Measurements from ENCODE around the gene DNASE2B.
A peak's percentile ranks its signal among the peaks of the same experiment; 100 is the strongest.

DNASE2B gene

DNA sequence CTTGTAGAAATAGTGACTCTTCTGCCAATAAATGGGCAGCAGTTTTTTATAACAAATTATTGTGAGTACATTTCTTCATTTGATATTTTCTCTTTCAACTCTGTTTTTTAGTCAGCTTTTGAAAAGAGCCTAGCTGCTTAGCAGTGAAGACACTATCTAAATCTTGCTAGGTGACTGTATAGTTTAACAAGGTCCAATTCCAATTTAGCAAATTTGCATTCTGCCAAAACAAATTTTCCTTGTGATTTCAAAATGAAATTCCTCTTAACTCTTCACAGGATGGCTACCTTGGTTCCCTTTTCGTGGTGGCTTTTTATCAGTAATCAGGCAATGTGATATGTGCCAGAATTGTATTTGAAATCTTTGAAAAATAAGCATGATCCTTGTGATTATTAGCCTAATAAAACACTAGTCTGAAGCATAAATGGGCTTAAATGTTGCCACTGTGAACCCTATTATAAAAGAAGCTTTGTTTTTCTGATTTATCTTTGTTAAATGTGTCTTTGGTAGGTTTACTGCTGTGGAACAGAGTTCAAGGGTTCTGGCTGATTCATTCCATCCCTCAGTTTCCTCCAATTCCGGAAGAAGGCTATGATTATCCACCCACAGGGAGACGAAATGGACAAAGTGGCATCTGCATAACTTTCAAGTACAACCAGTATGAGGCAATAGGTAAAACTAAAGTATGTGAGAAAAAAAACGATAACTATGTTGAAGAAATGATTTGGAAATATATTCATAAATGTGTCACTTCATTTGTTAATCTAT lies 12.2 kb downstream of the DNASE2B start:
- no peak for DNase-seq
- intact Hi-C loops (cut with DNase I) = no loop called here

DNA sequence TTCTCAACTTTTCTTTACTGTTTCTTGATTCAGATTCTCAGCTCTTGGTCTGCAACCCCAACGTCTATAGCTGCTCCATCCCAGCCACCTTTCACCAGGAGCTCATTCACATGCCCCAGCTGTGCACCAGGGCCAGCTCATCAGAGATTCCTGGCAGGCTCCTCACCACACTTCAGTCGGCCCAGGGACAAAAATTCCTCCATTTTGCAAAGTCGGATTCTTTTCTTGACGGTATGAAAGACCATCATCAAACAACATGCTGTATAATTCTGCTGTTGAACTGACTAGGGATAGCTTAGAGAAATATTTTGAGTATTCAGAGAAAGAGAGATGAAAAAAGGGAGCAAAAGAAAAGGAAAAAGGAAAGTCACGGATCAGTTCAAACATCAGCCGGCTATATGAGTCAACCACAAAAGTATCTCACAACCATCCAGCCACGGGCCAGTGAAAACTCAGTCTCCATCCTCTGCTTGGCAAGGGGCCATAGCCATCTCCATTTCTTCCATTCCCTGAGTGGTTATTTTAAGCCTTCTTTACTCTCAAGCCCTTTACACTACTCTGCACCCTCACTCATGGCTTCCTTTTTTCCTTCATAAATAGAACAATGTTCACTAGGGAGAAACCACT lies 14.1 kb downstream of the DNASE2B start:
- no peak for DNase-seq
- intact Hi-C loops (cut with DNase I) = no loop called here

DNA sequence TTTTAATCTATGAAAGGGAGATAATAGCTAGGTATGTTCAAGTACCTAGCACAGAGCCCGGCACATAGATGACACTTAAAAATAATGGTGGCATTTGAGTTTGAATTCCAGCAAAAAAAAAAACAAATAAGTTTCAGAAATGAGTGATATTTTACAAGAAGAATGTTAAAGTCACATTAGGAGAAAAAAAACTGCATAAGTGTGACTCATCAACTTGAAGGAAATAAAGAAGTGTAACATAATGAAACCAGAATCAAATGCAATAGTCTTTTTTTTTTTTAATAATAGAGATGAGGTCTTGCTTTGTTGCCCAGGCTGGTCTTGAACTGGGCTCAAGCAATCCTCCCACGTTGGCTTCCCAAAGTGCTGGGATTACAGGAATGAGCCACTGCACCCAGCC lies 17.1 kb downstream of the DNASE2B start:
- intact Hi-C loops (cut with DNase I) = no loop called here

DNA sequence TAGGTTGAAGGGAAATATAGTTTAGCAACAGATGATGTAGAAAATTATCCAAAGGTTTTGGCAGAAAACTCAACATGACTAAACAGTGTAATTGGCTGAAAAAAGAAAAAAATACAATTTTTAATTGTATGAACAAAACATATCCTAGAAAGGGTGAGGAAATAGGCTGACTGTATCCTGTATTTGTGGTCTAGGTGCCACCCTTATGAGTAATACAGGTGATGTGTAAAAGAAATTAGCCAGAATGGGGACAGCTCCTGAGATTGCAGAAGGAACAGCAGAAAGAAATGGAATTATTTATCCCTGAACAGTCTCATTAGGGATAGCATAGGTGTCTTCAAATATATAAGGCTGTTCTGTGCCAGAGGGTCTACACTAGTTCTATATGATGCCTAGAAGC lies 24.6 kb downstream of the DNASE2B start:
- intact Hi-C loops (cut with DNase I) = no loop called here
- no peak for DNase-seq

More for the DNA sequence above, 17.1 kb downstream of the DNASE2B start:
- no peak for DNase-seq

DNA sequence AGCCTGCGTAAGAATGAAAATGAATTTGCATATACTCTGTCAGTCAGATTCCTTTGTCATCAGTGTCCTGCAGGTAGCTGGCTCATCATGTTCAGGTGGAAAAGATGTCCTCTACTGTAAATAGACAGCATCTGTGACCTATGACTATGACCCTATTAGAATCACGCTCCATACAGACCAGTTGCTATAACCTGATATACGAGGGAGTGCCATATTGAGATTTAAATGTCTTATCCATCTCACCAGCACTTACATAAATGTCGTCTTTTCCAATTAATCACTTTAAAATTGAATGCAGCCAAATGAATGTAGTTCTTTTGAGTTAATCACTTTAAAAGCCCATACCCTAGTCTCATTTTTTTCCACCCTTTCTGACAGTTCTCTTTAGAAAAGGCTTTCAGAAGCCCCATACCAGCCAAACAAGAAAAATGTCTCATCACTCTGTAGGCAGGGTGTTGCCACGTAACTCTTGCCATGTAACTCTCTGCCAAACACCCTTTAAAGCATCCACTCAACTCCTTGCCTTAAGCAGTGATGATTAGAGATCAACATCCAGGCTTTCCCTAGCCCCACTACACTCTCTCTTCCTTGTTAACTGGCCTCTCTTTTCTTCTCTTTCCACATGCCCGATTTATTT lies 26.3 kb downstream of the DNASE2B start:
- no peak for DNase-seq
- intact Hi-C loops (cut with DNase I) = no loop called here

DNA sequence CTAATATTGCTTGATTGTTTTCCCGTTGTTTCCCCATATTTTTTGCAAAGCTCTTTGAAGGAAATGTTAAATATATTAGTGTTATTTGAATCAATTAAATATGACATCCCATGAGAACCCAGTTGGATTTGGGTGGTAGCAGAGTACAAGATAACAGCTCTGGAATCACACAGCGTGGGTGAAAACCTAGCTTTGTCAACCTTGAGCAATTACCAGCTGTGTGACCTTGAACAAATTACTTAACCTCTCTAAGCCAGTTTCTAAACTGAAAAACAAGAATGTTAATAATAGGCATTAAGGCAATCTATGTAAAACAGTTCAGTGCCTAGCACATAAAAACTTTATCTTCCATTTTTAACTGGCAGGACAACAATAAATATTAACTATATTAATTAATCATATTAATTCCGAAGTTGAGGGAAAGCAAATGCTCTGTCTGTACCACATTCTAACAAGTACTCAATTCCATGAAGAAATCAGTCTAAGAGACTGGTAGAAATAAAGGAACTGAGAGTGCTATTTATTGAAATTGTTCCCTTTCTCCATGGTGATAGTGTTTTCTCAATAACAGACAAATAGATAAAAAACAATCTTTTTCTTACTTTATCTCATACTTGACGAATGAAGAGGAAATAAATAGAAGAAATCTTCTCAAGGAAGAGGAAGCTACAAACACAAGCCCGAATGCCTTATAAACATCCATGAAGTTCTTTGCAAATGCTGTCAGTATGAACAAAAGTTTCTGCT lies 27.0 kb downstream of the DNASE2B start:
- no peak for DNase-seq
- intact Hi-C loops (cut with DNase I) = no loop called here

DNA sequence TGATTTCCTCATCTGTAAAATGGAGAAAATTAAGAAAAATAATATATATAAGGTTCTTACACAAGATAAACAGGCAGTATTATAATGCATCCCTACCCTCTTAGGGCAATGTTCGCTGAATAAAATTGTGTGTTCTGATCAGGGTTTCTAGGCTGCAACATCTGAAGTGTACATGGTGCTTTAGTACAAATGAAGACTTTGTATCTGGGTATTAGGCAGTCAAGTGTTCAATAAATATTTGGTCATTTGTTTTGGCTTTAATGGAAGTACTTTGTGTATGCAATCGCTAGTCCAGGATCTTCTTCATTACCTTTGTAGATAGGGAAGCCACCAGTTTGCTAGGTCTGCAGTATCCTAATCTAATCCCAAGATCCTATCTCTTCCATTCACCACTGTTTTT lies 28.1 kb downstream of the DNASE2B start:
- intact Hi-C loops (cut with DNase I) = no loop called here
- DNase-seq = no peak

DNA sequence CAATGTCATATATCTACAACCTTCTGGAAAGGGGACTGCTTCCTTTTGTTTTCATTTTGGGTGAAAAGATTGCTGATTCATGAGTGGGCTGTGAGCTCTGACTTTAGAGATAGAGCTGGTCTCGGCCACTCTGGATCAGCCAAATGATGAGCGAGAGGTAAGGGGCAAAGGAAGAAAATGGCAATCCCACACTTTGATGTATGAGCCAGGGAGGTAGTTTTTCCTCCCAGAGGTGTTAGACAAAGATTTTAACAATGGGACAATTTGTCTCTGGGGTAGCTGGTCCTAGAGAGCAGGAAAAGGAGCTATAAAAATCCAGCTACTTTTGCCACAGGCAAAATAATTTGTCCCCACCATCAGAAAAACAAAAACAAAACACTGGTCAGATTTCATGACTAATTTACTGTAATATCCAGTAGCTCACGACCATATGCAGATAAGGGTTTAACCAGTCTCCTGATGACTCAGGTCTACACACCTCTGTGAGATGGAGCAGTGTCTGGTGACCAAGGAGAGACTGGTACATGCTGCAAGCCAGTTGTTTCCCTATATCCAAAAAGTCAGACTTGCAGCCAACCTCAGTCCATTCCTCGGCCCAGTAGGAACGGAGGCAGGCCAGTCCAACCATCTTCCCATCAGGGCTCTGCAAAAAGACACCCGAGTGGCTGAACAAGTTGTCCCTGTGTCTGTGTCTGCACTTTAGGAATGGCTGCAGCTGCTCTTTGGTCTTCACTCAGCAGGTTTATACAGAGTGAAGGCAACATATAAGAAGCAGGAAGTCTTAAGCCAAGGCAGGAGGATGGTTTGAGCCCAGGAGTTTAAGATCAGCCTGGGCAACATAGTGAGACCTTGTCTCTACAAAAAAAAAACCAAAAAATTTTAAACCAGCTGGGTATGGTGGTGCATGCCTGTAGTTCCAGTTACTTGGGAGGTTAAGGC lies 29.2 kb downstream of the DNASE2B start:
- no peak for DNase-seq
- intact Hi-C loops (cut with DNase I) = no loop called here

DNA sequence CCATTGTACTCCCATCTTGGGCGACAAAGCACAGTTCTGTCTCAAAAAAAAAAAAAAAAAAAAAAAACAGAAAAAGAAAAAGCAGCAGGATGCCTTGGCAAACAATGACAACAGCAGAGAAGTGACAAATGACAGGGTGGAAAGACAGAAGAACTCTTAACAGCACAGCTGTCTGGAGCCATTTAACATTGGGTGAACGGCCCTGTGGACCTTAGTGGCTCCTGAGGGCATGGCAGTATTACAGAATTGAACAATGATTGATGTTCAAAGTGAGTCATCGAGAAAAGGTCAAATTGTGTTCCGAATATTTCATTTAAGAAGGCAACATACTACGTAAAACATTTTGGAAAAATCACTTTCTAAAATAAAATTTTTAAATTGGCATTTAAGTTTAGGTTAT lies 30.0 kb downstream of the DNASE2B start:
- intact Hi-C loops (cut with DNase I) = no loop called here
- DNase-seq = no peak

DNA sequence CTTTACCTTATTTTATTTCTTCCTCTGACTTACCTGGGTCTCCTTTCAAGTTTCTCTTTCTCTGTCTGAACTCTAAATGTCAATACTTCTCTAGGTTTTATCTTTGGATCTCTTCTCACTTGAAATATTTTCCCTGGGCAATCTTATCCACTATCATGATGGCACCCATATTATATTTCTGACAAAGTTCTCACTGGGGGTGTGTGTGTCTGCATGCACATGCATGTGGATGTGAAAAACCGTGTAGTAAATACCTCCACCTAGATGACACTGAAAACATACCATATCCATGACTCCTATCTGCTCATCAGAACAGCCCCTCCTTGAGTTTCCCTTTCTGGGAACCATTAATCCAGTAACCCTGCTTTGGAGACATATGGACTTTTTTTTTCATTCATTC lies 30.9 kb downstream of the DNASE2B start:
- DNase-seq = no peak
- intact Hi-C loops (cut with DNase I) = no loop called here

DNA sequence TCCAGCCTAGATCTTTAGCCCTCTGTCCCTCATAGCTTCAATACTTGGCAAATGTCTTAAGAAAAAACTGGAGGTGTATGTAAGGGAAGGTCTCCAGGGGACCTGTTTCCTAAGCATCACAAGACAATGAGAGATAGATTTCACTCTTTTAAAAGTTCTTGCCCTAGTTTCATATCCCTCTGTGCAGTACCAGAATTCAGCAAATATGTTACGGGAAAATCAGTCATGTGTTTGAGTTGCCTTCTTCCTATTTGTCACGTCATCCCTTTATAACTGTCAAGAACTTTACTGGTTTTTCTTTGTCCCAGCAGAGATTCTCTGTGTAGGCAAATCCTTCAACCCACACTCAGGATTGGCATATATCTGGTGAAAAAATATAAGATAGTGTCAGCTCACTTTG lies 32.3 kb downstream of the DNASE2B start:
- intact Hi-C loops (cut with DNase I) = loop anchor here (10.0 kb wide), 1 partner anchor 496 kb away; no protein-coding TSS in a partner anchor
- no peak for DNase-seq

DNA sequence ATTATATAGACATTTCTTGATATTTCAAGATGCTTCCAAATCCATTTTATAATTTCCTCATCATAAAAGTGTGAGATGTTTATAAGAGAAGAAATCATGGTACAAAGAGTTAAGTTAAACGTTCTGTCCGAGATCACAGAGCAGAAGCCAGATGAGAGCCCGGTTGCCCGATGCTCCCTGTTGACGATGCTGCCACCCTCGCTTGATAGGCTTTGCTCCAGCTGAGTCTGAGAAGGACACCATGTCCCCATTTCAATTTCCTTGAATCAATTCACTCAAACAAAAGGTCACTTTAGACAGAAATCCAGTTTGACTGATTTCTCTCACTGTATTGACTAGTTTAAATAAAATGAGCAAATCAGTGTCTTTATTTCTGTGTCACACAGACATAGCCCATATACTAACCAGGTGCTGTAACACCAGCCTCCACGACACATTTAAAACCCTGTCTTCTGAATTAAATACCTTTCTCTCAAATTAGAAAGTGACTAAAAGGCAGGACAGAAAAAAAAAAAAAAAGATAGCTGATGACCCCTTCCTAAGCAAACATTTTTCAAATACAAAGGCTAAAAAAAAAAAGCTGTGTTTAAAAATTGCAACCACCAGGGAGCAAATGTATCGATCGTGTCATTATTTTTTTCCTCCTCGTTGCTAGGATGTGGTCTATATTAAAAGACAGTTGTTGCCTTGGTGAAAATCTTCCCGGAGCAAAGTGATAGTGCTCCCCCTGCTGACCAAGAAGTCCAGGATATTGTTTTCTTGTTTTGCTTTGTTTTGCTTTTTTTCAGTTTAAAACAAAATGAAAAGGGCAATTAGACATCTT lies 35.2 kb downstream of the DNASE2B start:
- intact Hi-C loops (cut with DNase I) = loop anchor here (2.0 to 10.0 kb wide), 4 partner anchors 131 to 499 kb away; no protein-coding TSS in a partner anchor
- peak in 8 of 10 donors; percentile 33 to 87 (median 61) for DNase-seq

DNA sequence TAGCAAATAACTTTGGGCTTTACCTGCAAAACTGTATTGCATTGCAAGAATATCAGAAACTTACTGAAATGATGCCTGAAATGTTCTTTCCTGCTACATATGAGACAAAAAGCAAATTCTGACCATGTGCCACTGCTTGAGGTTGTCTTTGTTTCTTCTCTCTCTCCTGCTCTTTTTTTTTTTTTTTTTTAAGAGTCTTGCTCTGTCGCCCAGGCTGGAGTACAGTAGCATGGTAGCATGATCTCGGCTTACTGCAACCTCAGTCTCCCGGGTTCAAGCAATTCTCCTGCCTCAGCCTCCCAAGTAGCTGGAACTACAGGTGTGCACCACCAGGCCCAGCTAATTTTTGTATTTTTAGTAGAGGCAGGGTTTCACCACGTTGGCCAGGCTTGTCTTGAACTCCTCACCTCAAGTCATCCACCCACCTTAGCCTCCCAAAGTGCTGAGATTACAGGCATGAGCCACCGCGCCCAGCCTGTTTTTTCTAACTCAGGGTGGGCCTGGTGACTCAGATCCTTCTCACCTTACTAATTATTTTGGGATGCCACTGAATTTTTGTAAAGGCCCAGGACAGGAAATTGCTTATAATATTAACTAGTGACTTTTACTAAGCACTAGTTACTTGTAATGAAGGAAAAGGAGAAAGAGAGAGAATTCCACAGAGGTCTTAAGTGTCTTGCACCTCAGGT lies 35.9 kb downstream of the DNASE2B start:
- no peak for DNase-seq
- intact Hi-C loops (cut with DNase I) = loop anchor here (2.0 to 10.0 kb wide), 3 partner anchors 187 to 499 kb away; no protein-coding TSS in a partner anchor

DNA sequence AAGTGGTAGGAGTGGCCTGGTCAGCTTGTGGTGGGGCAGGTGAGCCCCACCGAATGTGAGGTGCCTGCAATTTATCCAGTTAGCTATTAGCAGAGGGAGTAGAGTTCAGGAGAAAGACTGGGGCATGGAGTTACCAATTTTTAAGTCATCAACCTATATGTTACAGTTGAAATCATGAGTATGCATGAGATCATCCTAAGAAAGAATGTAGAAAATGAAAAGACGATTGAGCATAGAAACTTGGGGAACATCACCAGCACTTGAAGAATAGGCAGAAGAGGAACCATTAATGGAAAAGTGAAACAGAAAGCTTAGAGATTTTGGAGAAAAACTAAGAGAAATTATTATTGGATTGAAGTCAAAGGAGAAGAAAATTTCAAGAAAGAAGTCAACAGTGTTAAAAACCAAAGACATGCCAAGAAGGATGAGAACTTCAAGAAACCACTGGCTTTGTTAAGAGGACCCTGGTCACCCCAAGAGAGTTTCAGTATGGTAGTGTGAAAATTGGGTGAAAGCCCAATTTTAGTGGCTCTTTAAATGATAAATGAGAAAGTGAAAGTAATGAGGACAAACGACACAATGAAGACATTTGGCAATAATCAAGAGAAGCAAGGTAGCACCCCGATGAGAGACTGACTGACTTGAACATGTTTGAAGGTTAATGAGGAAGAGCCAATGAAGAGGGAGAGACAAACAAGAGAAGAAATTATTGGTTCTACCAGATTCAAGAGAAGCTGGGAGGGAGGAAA lies 36.7 kb downstream of the DNASE2B start:
- intact Hi-C loops (cut with DNase I) = loop anchor here (2.0 to 10.0 kb wide), 4 partner anchors 186 to 500 kb away; no protein-coding TSS in a partner anchor
- no peak for DNase-seq

DNA sequence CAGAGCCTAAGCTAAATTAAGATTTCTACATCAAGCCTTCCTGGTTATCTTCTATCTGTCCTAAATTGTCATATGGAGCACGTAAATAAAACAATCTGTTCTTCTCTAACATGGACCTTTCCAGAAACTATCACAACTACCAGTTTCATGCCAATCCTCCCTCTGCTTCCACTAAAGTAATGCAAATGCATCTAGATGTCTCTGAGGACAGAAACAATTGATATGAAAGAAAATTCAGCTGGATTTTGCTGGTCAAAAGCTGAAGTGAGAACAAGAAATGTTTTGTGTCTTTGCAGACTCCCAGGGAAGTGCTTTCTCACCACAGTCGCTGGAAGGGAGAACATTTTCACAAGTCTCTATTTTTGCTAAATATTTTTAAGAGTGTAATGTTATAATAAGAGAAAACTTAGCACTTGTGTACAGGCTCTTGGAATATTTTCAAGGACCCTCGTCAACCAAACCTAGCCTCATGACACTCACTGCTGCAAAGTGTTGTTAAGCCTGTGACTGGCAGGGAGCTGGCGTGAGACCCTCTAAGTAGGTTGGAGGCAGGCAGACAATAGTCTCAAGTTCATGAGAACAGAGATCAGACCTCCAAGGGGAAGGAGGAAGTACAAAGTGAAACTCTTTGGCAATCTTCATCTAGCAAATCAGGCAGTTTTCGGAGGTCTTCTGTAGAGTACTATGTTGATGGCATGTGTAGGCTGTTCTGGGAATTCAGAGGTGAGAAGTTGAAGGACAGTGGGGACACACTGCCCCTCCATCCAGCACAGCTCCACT lies 38.8 kb downstream of the DNASE2B start:
- no peak for DNase-seq
- intact Hi-C loops (cut with DNase I) = loop anchor here (5.0 to 10.0 kb wide), 2 partner anchors 335 to 502 kb away; no protein-coding TSS in a partner anchor

DNA sequence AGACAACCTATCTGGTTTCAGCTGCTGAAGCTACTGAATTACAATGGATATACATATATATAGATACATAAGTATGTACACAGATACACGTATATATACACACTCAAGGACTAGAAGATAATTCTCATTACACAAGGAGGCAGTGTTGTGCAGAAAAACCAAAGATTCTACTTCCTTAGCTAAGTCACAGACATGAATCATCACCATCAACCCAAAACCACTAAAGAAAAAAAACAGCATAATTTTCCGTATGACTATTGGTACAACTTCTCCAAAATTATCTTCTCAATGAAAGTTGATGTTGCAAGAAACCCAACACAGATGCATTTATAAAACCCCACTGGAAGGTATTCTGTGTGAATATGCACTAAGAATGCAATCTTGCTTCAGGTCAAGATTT lies 44.0 kb downstream of the DNASE2B start:
- DNase-seq = no peak
- intact Hi-C loops (cut with DNase I) = loop anchor here (2.0 kb wide), 2 partner anchors 179 to 311 kb away; no protein-coding TSS in a partner anchor

All from posterior cingulate gyrus (tissue), 11 donors.